ENCODE measurements around the gene GPC4.

Gene GPC4

DNA sequence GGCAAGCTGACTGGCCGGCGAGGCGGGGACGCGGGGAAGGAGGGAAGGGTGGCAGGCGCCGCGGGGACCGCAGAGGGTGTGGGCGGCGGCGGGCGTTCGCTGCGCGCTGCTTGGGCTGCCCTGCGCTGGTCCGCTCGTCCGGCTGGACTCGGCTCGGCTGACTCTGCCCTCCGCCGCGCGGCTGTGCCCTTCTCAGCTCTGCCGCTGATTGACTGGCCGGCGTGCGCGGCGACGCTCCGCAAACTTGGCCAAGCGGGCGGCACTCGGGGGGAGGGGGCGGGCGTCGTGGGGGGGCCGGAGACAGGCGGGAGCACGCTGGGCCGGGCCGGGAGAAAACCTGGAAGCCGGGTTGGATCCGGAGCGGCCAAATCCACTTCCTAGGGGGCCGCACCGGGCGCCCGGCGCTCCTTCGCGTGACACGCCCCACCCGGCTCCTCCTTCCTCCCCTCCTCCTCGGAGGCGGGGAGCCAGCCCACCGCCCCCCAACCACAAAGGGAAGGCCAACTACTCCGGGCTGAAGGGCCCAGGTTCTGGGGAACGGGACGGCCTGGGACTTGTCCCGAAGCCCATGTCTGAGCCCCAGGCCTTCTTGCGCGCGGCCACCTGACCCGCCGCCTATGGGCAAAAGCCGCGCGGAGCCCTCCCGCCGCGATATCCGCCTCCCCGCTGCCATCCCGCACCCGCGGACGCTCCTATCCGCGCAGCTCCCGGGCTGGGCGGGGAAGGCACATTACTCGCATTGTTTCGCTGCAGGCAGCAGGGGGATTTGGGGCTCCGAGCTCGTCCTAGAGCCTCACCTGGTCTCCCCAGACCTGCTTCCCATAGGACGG lies at the start of gene GPC4:
Gene GPC4, minus strand, starts transcription at position 214 of the 830 bp plus-strand sequence. CDS start 524 bp downstream, outside the sequence.
- Histone ChIP-seq H3K9ac (ENCODE audit: insufficient read length) (peak within 1 kb of the TSS; percentile 64), H3K36me3 (ENCODE audit: insufficient read depth, low read length) (no peaks in the 10 kb centered on the region), H3K9me3 (ENCODE audit: low read depth, low read length) (no peaks in the 10 kb centered on the region), H3K4me3 (peak within 1 kb of the TSS; percentile 85), H3K27ac (no peak within 1 kb of the TSS)
- TF ChIP-seq EZH2 (IDR thresholded peaks at IDR 0.05) (no peak), POLR2AphosphoS5 (IDR thresholded peaks at IDR 0.05; ENCODE audit: borderline replicate concordance, low read depth, low read length) (0 out of 2 replicates have a peak, but pooled peaks have one; percentile 18)
- DNase-seq (ENCODE audit: low read depth, low spot score) = no peak

DNA sequence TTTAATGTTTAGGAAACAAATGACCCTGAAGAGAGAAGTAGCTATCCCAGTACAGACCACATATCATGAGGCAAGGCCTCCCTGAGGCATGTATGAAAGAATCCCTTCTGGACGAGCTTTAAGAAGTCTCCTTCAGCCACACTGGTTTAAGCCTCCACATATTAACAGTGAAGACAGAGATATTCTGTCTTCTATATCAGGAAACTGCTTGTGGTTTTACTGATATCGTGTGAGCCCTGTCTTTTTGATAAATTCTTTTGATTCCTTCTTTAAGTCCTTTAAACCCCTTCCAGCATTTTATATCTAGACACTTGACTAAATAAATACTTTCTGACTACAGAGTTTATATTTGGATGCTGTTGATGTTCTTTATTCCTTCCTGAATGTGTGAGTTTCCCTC lies 45.9 kb upstream of the GPC4 start:
- Histone ChIP-seq H3K9me3 (ENCODE audit: low read depth, low read length) (no peaks in the 10 kb centered on the region), H3K4me3 (no peak overlapping the region), H3K27ac (no peak overlapping the region), H3K36me3 (ENCODE audit: insufficient read depth, low read length) (no peaks in the 10 kb centered on the region), H3K9ac (ENCODE audit: insufficient read length) (no peak overlapping the region)
- no peak for DNase-seq (ENCODE audit: low read depth, low spot score)
- no peak for TF ChIP-seq EZH2 (IDR thresholded peaks at IDR 0.05)
- no peak for TF ChIP-seq FOXP2 (optimal IDR thresholded peaks at IDR 0.05; ENCODE audit: control extremely low read depth, extremely low read length, insufficient read depth)
- no peak for TF ChIP-seq POLR2AphosphoS5 (IDR thresholded peaks at IDR 0.05; ENCODE audit: borderline replicate concordance, low read depth, low read length)

DNA sequence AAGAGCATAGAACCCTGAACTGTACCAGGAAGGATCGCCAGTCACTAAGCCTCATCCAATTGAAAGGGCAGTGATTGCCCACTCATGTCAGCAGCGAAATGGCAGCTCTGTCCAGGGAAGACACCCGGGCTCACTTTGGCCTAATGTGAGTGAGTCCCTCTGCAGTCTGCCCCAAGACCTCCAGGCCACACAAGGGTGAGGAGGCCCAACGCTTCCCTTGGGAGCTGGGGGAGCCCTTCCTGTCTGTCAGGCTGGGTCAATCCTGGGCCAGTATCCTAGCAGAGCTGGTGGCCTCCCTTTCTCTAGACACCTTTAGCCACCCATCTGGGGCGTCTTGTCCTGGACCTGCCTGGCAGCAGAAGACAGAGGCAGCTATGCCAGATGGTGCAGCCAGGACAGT lies 39.6 kb upstream of the GPC4 start:
- Histone ChIP-seq H3K9ac (ENCODE audit: insufficient read length) (no peak overlapping the region), H3K4me3 (no peak overlapping the region), H3K9me3 (ENCODE audit: low read depth, low read length) (no peaks in the 10 kb centered on the region), H3K27ac (no peak overlapping the region), H3K36me3 (ENCODE audit: insufficient read depth, low read length) (no peaks in the 10 kb centered on the region)
- TF ChIP-seq EZH2 (IDR thresholded peaks at IDR 0.05) = no peak
- TF ChIP-seq POLR2AphosphoS5 (IDR thresholded peaks at IDR 0.05; ENCODE audit: borderline replicate concordance, low read depth, low read length) = no peak
- no peak for TF ChIP-seq FOXP2 (optimal IDR thresholded peaks at IDR 0.05; ENCODE audit: control extremely low read depth, extremely low read length, insufficient read depth)
- DNase-seq (ENCODE audit: low read depth, low spot score) = no peak

DNA sequence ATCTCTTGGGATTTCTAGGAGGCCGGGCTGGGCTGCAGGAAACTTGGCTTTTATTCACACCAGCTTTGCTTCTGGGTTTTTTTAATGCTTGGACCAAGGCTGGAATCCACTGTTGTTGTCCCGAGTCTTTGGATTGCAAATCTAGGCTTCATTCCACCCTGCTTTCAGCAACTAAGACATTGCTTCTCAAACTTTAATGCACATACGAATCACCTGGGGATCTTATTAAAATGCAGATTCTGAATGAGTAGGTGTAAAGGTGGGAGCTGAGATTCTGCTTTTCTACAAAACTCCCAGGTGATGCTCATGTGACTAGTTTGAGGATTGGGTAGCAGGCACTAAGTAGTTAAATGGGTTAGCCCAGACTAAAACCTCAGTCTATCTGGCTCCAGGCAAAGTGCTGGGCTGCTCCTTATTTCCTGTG lies 39.2 kb upstream of the GPC4 start:
- Histone ChIP-seq H3K9ac (ENCODE audit: insufficient read length) (no peak overlapping the region), H3K4me3 (no peak overlapping the region), H3K9me3 (ENCODE audit: low read depth, low read length) (no peaks in the 10 kb centered on the region), H3K27ac (no peak overlapping the region), H3K36me3 (ENCODE audit: insufficient read depth, low read length) (no peaks in the 10 kb centered on the region)
- TF ChIP-seq FOXP2 (optimal IDR thresholded peaks at IDR 0.05; ENCODE audit: control extremely low read depth, extremely low read length, insufficient read depth) = no peak
- TF ChIP-seq POLR2AphosphoS5 (IDR thresholded peaks at IDR 0.05; ENCODE audit: borderline replicate concordance, low read depth, low read length) = no peak
- no peak for TF ChIP-seq EZH2 (IDR thresholded peaks at IDR 0.05)
- no peak for DNase-seq (ENCODE audit: low read depth, low spot score)

DNA sequence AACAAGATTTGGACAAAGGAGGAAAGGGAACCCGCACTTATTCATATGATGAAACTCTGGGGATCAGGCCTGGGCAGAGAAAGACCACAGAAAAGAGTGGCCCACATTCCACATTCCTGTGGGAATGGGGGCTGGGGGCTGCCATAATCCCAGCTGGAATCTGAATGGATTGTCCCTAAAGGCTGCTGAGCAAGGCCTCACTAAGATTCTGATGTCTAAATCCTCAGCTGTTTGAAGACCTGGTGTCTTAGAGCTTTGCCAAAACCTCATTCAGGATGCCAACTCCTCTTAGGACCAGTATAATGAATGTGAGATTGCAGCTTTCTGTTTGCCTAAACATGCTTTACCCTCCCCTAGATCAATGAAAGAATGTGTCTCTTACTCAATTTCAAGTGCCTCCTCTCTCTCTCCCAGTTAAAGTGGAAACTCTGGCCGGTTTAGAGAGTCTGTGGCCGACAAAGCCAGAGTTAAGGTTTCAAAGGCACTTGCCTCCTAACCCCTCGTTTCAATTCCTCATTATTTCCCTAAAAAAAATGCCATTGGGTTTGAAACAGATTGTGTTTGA lies 33.3 kb upstream of the GPC4 start:
- Histone ChIP-seq H3K27ac (no peak overlapping the region), H3K4me3 (no peak overlapping the region), H3K9me3 (ENCODE audit: low read depth, low read length) (no peaks in the 10 kb centered on the region), H3K36me3 (ENCODE audit: insufficient read depth, low read length) (no peaks in the 10 kb centered on the region), H3K9ac (ENCODE audit: insufficient read length) (no peak overlapping the region)
- DNase-seq (ENCODE audit: low read depth, low spot score) = no peak
- TF ChIP-seq POLR2AphosphoS5 (IDR thresholded peaks at IDR 0.05; ENCODE audit: borderline replicate concordance, low read depth, low read length) (no peak), FOXP2 (optimal IDR thresholded peaks at IDR 0.05; ENCODE audit: control extremely low read depth, extremely low read length, insufficient read depth) (no peak), EZH2 (IDR thresholded peaks at IDR 0.05) (no peak)

DNA sequence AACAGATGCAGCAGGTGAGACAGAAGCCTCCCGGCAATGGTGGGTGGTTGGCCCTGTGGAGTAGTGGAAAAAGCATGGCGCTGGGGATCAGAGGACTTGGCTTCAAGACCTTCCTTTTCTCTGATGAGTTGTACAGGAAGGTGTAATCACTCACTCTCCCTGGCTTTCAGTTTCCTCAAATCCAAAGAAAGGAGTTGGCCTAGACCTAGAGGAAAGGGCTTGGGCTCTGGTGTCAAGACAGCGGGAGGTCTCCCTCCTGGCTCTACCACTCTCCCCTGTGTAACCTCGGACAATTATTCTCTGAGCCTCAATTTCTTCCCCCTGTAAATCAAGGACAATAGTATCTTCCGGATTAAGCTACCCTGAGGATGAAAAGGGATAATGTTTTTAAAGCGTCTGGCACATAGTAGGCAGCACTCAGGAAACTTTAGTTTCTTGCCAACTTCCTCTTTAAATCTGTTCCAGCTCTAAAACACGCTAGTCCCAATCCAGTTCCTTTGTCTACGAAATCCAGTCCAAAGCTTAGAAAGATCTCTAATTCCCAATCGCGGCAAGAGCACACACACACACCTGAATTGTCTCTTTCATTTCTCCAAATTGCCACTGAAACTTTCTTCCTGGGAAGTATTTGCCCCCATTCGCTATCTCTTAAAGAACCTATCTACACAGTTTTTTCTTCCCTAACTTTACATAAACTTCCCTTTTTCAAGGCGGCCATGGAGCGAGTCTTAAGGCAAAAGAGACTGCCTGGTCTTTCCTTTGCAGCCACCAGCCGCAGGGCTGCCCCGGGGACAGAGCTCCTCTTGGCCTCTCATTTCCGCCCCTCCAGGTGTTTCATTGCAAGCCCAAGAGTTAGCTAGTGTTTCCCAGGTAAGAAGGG lies 29.9 kb upstream of the GPC4 start:
- DNase-seq (ENCODE audit: low read depth, low spot score) = no peak
- H3K9ac ChIP-seq (ENCODE audit: insufficient read length) = peak overlapping the region; percentile 19

DNA sequence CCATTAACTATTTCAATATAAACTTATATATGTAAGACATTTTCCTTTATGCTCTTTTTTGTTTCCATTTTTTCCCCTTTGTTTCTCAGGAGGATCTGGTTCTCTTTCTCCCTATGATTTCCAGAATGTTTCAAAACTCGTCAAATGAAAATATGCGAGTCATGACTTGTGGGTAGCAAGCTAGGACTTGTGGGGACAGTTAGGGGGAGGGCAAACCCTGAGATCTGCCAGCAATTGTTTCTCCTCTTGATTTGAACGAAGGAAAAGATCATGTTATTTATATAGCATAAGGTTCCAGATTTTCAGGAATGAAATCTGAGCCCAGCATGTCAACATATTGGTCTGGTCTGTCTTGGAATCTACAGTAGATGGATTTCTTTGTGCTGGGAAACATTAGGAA lies 28.9 kb upstream of the GPC4 start:
- Histone ChIP-seq H3K4me3 (no peak overlapping the region), H3K36me3 (ENCODE audit: insufficient read depth, low read length) (no peaks in the 10 kb centered on the region), H3K9ac (ENCODE audit: insufficient read length) (no peak overlapping the region), H3K9me3 (ENCODE audit: low read depth, low read length) (no peaks in the 10 kb centered on the region), H3K27ac (no peak overlapping the region)
- DNase-seq (ENCODE audit: low read depth, low spot score) = no peak
- TF ChIP-seq EZH2 (IDR thresholded peaks at IDR 0.05) (no peak), FOXP2 (optimal IDR thresholded peaks at IDR 0.05; ENCODE audit: control extremely low read depth, extremely low read length, insufficient read depth) (no peak), POLR2AphosphoS5 (IDR thresholded peaks at IDR 0.05; ENCODE audit: borderline replicate concordance, low read depth, low read length) (no peak)

More for the DNA sequence above, 29.9 kb upstream of the GPC4 start:
- Histone ChIP-seq H3K36me3 (ENCODE audit: insufficient read depth, low read length) (no peaks in the 10 kb centered on the region), H3K9me3 (ENCODE audit: low read depth, low read length) (no peaks in the 10 kb centered on the region), H3K4me3 (peak overlapping the region; percentile 67), H3K27ac (no peak overlapping the region)
- TF ChIP-seq FOXP2 (optimal IDR thresholded peaks at IDR 0.05; ENCODE audit: control extremely low read depth, extremely low read length, insufficient read depth) (no peak), EZH2 (IDR thresholded peaks at IDR 0.05) (no peak), POLR2AphosphoS5 (IDR thresholded peaks at IDR 0.05; ENCODE audit: borderline replicate concordance, low read depth, low read length) (no peak)

DNA sequence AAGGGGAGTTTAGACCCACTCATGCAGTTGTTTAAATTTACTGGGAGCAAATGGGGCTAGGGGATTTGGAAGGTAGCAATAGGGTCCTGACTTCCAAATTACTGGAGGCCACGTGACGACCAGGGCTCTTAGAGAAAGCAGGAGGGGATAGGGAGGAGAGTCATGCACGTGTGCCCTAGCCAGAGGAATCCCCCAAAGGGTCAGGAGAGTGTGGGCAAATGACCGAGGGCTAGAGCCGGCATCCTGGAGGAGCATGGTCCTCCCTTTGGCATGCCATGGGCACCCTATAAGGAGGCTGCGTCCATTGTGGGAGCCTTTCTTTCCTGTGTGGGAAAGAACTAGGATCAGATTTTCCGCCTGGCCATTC lies 25.5 kb upstream of the GPC4 start:
- no peak overlapping the region for H3K27ac ChIP-seq
- TF ChIP-seq EZH2 (IDR thresholded peaks at IDR 0.05) (no peak), FOXP2 (optimal IDR thresholded peaks at IDR 0.05; ENCODE audit: control extremely low read depth, extremely low read length, insufficient read depth) (no peak), POLR2AphosphoS5 (IDR thresholded peaks at IDR 0.05; ENCODE audit: borderline replicate concordance, low read depth, low read length) (no peak)
- no peak for DNase-seq (ENCODE audit: low read depth, low spot score)
- no peak overlapping the region for H3K9ac ChIP-seq (ENCODE audit: insufficient read length)
- no peaks in the 10 kb centered on the region for H3K36me3 ChIP-seq (ENCODE audit: insufficient read depth, low read length)
- H3K4me3 ChIP-seq = no peak overlapping the region
- no peaks in the 10 kb centered on the region for H3K9me3 ChIP-seq (ENCODE audit: low read depth, low read length)
